CD4-positive, alpha-beta T cell treated with Interferon gamma for 1 hour (primary cell): ENCODE results near the gene PLIN5.
A peak's percentile ranks its signal among the peaks of the same experiment; 100 is the strongest.

Experiments
- DNase-seq: peaks from one replicate; pipeline ENCODE4 v3.0.0-alpha.2; 2020

Gene PLIN5

GRCh38 chr19:4566402-4567051, 31.5 kb upstream of the PLIN5 start:
- no peak for DNase-seq

GRCh38 chr19:4563562-4563961, 28.5 kb upstream of the PLIN5 start:
- peak; percentile 76 for DNase-seq

- peak; percentile 76 for DNase-seq
Measured at GRCh38 chr19:4562085-4562484, 27.1 kb upstream of the PLIN5 start.

- peak; percentile 67 for DNase-seq
Measured at GRCh38 chr19:4559569-4559968, 24.5 kb upstream of the PLIN5 start, which contains the start of gene SEMA6B. Gene SEMA6B, minus strand, starts transcription at chr19:4559684. Its CDS starts 1,227 bp downstream, at chr19:4558457.

- DNase-seq, result no peak
Measured at GRCh38 chr19:4557971-4558941, 23.2 kb upstream of the PLIN5 start.

GRCh38 chr19:4557144-4557970, 22.3 kb upstream of the PLIN5 start:
- no peak for DNase-seq

GRCh38 chr19:4556597-4557127, 21.6 kb upstream of the PLIN5 start:
- DNase-seq, result no peak

GRCh38 chr19:4555657-4556561, 20.9 kb upstream of the PLIN5 start:
- no peak for DNase-seq

GRCh38 chr19:4554717-4555116, 19.7 kb upstream of the PLIN5 start:
- DNase-seq, result no peak

GRCh38 chr19:4553775-4554174, 18.8 kb upstream of the PLIN5 start:
- DNase-seq, result no peak

GRCh38 chr19:4553092-4553695, 18.2 kb upstream of the PLIN5 start:
- no peak for DNase-seq

GRCh38 chr19:4552525-4552819, 17.4 kb upstream of the PLIN5 start:
- DNase-seq, result no peak

GRCh38 chr19:4550479-4551050, 15.5 kb upstream of the PLIN5 start:
- no peak for DNase-seq

- no peak for DNase-seq
Measured at GRCh38 chr19:4550018-4550417, 15.0 kb upstream of the PLIN5 start.

GRCh38 chr19:4548238-4548584, 13.2 kb upstream of the PLIN5 start:
- no peak for DNase-seq

- no peak for DNase-seq
Measured at GRCh38 chr19:4547303-4548237, 12.5 kb upstream of the PLIN5 start.

GRCh38 chr19:4543842-4544647, 9.0 kb upstream of the PLIN5 start:
- no peak for DNase-seq

- DNase-seq, result no peak
Measured at GRCh38 chr19:4542896-4543841, 8.1 kb upstream of the PLIN5 start.
